Measurements from ENCODE around the gene NEDD8.

GRCh38 chr14:24268225-24268624 is 36.1 kb upstream of the NEDD8 start:
- TF ChIP-seq, protein P1, sequence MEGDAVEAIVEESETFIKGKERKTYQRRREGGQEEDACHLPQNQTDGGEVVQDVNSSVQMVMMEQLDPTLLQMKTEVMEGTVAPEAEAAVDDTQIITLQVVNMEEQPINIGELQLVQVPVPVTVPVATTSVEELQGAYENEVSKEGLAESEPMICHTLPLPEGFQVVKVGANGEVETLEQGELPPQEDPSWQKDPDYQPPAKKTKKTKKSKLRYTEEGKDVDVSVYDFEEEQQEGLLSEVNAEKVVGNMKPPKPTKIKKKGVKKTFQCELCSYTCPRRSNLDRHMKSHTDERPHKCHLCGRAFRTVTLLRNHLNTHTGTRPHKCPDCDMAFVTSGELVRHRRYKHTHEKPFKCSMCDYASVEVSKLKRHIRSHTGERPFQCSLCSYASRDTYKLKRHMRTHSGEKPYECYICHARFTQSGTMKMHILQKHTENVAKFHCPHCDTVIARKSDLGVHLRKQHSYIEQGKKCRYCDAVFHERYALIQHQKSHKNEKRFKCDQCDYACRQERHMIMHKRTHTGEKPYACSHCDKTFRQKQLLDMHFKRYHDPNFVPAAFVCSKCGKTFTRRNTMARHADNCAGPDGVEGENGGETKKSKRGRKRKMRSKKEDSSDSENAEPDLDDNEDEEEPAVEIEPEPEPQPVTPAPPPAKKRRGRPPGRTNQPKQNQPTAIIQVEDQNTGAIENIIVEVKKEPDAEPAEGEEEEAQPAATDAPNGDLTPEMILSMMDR (IDR thresholded peaks at IDR 0.05), result no peak
- no peak for TF ChIP-seq ZFX (IDR thresholded peaks at IDR 0.05; ENCODE audit: borderline replicate concordance)
